ENCODE results near the gene TSR3.

Gene TSR3

GRCh38 chr16:1305823-1306222, 45.9 kb downstream of the TSR3 start:
- DNase-seq = no peak

GRCh38 chr16:1301562-1301961, 50.1 kb downstream of the TSR3 start:
- DNase-seq = no peak

GRCh38 chr16:1300664-1301476, 50.8 kb downstream of the TSR3 start:
- DNase-seq = peak; percentile 90

GRCh38 chr16:1299868-1300203, 51.8 kb downstream of the TSR3 start:
- DNase-seq = no peak

All from activated effector memory CD4-positive, alpha-beta T cell treated with anti-CD3 and anti-CD28 coated beads, Interleukin-2, amount 50 U/mL, for 16 hours (primary cell).